IMR-90 (cell line): ENCODE measurements around the gene SKP1. TPM values are rescaled to one million over a fixed set of nuclear protein-coding genes. Genes with fewer than 3 reads are reported as not detected.

Experiments used
- ATAC-seq: fragments of 200-7000 bp; cut with Tn5 transposase; 2 replicates; pipeline ENCODE4 v1.9.1; 2020; ENCODE audit warnings: low read depth, mild to moderate bottlenecking, moderate library complexity
- BruUV-seq: library from RNA; stranded (reverse); fragments of 400-500 nt; replicated peaks from 2 replicates; lab custom pipeline; 2021; lab: Mats Ljungman, UMichigan
- CTCF ChIA-PET: fragments of 300-600 bp; formaldehyde crosslinking; extraction: SDS; loops from one replicate; lab custom pipeline; 2021; ENCODE audit warnings: antibody characterized with exemption; lab: Yijun Ruan, JAX
- POLR2A ChIA-PET: fragments of 300-600 bp; sonication (Branson Sonifier 250); formaldehyde crosslinking; loops from one replicate; lab custom pipeline; 2022; ENCODE audit warnings: antibody characterized with exemption; ENCODE audit not compliant: unreplicated experiment; lab: Charles Lee
- DNase-seq: peaks from one replicate; pipeline ENCODE4 v3.0.0; 2013
- H2AFZ ChIP-seq: replicated peaks from 2 replicates; pipeline ENCODE3; 2013; ENCODE audit warnings: low read length, mild to moderate bottlenecking; ENCODE audit not compliant: poor library complexity
- H2AK5ac ChIP-seq: 2 replicates; pipeline ENCODE4 v1.6.1; 2013; ENCODE audit warnings: low read depth, low read length, inconsistent platforms
- H2AK9ac ChIP-seq: replicated peaks from 2 replicates; pipeline ENCODE3; 2013; ENCODE audit warnings: mild to moderate bottlenecking, low read depth, low read length, moderate library complexity; ENCODE audit not compliant: poor library complexity
- H2BK120ac ChIP-seq: 2 replicates; pipeline ENCODE4 v1.6.1; 2013; ENCODE audit warnings: low read depth, low read length, inconsistent platforms
- H2BK15ac ChIP-seq: 3 replicates; pipeline ENCODE4 v1.6.1; 2013; ENCODE audit warnings: low read depth, low read length, inconsistent platforms
- H2BK20ac ChIP-seq: 2 replicates; pipeline ENCODE4 v1.6.1; 2013; ENCODE audit warnings: low read depth, mild to moderate bottlenecking, inconsistent platforms, low read length, moderate library complexity
- H2BK5ac ChIP-seq: 2 replicates; pipeline ENCODE4 v1.6.1; 2013; ENCODE audit warnings: mild to moderate bottlenecking, low read depth, low read length, inconsistent platforms; ENCODE audit not compliant: poor library complexity, severe bottlenecking
- H3K14ac ChIP-seq: replicated peaks from 2 replicates; pipeline ENCODE4 v1.6.1; 2013; ENCODE audit warnings: low read depth, low read length, inconsistent platforms
- H3K18ac ChIP-seq: 2 replicates; pipeline ENCODE4 v1.6.1; 2013; ENCODE audit warnings: low read depth, low read length, control low read depth
- H3K23ac ChIP-seq: 2 replicates; pipeline ENCODE4 v1.6.1; 2013; ENCODE audit warnings: low read depth, low read length, inconsistent platforms
- H3K27ac ChIP-seq: 2 replicates; pipeline ENCODE4 v1.5.1; 2013; ENCODE audit warnings: mild to moderate bottlenecking, control low read depth, low read length; ENCODE audit not compliant: insufficient read depth
- H3K27me3 ChIP-seq: 2 replicates; pipeline ENCODE4 v1.6.1; 2013; ENCODE audit warnings: low read length; ENCODE audit not compliant: control insufficient read depth, insufficient read depth
- H3K36me3 ChIP-seq: 2 replicates; pipeline ENCODE4 v1.6.1; 2013; ENCODE audit warnings: low read length, mixed read lengths; ENCODE audit not compliant: control insufficient read depth, insufficient read depth
- H3K4ac ChIP-seq: 2 replicates; pipeline ENCODE4 v1.6.1; 2013; ENCODE audit warnings: low read depth, low read length, inconsistent platforms
- H3K4me1 ChIP-seq: 2 replicates; pipeline ENCODE4 v1.6.1; 2013; ENCODE audit warnings: low read length, mixed read lengths; ENCODE audit not compliant: control insufficient read depth, insufficient read depth
- H3K4me2 ChIP-seq: 2 replicates; pipeline ENCODE4 v1.6.1; 2013; ENCODE audit warnings: low read depth, mild to moderate bottlenecking, control low read depth, low read length, moderate library complexity
- H3K4me3 ChIP-seq: 2 replicates; pipeline ENCODE4 v1.5.1; 2013; ENCODE audit warnings: low read depth, mild to moderate bottlenecking, control low read depth, low read length, moderate library complexity; ENCODE audit not compliant: insufficient read depth
- H3K56ac ChIP-seq: 2 replicates; pipeline ENCODE4 v1.6.1; 2013; ENCODE audit warnings: low read length, inconsistent platforms; ENCODE audit not compliant: insufficient read depth; ENCODE audit errors: extremely low read depth
- H3K79me1 ChIP-seq, 2 experiments: 2 replicates each; pipeline ENCODE4 v1.6.1; 2013; ENCODE audit warnings: low read length in 2 of 2, inconsistent platforms in 1 of 2, low read depth in 1 of 2
- H3K9ac ChIP-seq: 2 replicates; pipeline ENCODE4 v1.6.1; 2013; ENCODE audit warnings: low read depth, low read length, control low read depth
- H3K9me1 ChIP-seq: 2 replicates; pipeline ENCODE4 v1.6.1; 2013; ENCODE audit warnings: low read length, inconsistent platforms; ENCODE audit not compliant: insufficient read depth
- H3K9me3 ChIP-seq: 2 replicates; pipeline ENCODE4 v1.6.1; 2013; ENCODE audit warnings: low read length; ENCODE audit not compliant: control insufficient read depth, insufficient read depth
- H4K20me1 ChIP-seq: 2 replicates; pipeline ENCODE4 v1.6.1; 2013; ENCODE audit warnings: low read length, inconsistent platforms; ENCODE audit not compliant: insufficient read depth
- H4K5ac ChIP-seq: 2 replicates; pipeline ENCODE4 v1.6.1; 2013; ENCODE audit warnings: mild to moderate bottlenecking, low read depth, low read length, control low read depth
- H4K8ac ChIP-seq, 2 experiments: 2 replicates each; pipeline ENCODE4 v1.6.1; 2013; ENCODE audit warnings: low read depth in 2 of 2, low read length in 2 of 2, control low read depth in 1 of 2, inconsistent platforms in 1 of 2
- H4K91ac ChIP-seq: 2 replicates; pipeline ENCODE4 v1.6.1; 2013; ENCODE audit warnings: low read depth, low read length, inconsistent platforms; ENCODE audit not compliant: insufficient read depth
- BHLHE40 ChIP-seq: fragments of 150-350 bp; IDR thresholded peaks from 2 replicates; pipeline ENCODE4 v1.6.1; 2016; ENCODE audit warnings: mild to moderate bottlenecking, low read depth, low read length
- CTCF ChIP-seq: conservative IDR thresholded peaks from 2 replicates; pipeline ENCODE4 v1.5.1; 2012; ENCODE audit warnings: mild to moderate bottlenecking, low read depth, low read length, improper control_type of control experiment
- ELK1 ChIP-seq: fragments of 150-350 bp; IDR thresholded peaks from 2 replicates; pipeline ENCODE4 v1.6.1; 2016; ENCODE audit warnings: low read depth, mild to moderate bottlenecking, low read length, moderate library complexity, borderline replicate concordance
- FOS ChIP-seq: fragments of 150-350 bp; IDR thresholded peaks from 2 replicates; pipeline ENCODE4 v1.6.1; 2016; ENCODE audit warnings: low read depth, low read length
- MAFK ChIP-seq: IDR thresholded peaks from 2 replicates; pipeline ENCODE4 v1.6.1; 2012; ENCODE audit warnings: low read depth, low read length, improper control_type of control experiment
- MAZ ChIP-seq: IDR thresholded peaks from 2 replicates; pipeline ENCODE4 v1.6.1; 2012; ENCODE audit warnings: low read depth, mild to moderate bottlenecking, low read length, improper control_type of control experiment, moderate library complexity, borderline replicate concordance
- MXI1 ChIP-seq: IDR thresholded peaks from 2 replicates; pipeline ENCODE4 v1.6.1; 2012; ENCODE audit warnings: low read depth, mild to moderate bottlenecking, low read length, moderate library complexity, borderline replicate concordance
- NFE2L2 ChIP-seq: fragments of 150-350 bp; IDR thresholded peaks from 2 replicates; pipeline ENCODE4 v1.6.1; 2016; ENCODE audit warnings: low read depth, mild to moderate bottlenecking, low read length
- POLR2A ChIP-seq: IDR thresholded peaks from 2 replicates; pipeline ENCODE4 v1.6.1; 2012; ENCODE audit warnings: mild to moderate bottlenecking, low read depth, low read length
- RAD21 ChIP-seq: IDR thresholded peaks from 2 replicates; pipeline ENCODE4 v1.6.1; 2012; ENCODE audit warnings: low read length, improper control_type of control experiment
- RCOR1 ChIP-seq: IDR thresholded peaks from 2 replicates; pipeline ENCODE4 v1.6.1; 2012; ENCODE audit warnings: mild to moderate bottlenecking, low read length, improper control_type of control experiment; ENCODE audit not compliant: insufficient replicate concordance
- RFX5 ChIP-seq: IDR thresholded peaks from 2 replicates; pipeline ENCODE4 v1.8.0; 2012; ENCODE audit warnings: low read depth, mild to moderate bottlenecking, low read length, moderate library complexity
- SMC3 ChIP-seq: fragments of 150-350 bp; IDR thresholded peaks from 2 replicates; pipeline ENCODE4 v1.6.1; 2016; ENCODE audit warnings: low read depth, mild to moderate bottlenecking, antibody characterized with exemption, low read length, moderate library complexity
- WGBS, 2 experiments: methylation state at CpG; one replicate each; pipeline versions ENCODE4 v1.1.5 to v1.1.7; 2013; ENCODE audit warnings: missing lambda C conversion rate in 2 of 2; ENCODE audit not compliant: insufficient read length in 1 of 2; ENCODE audit errors: extremely low coverage in 2 of 2; 5-methylcytosine and 5-hydroxymethylcytosine counted together
- dilution Hi-C: fragments of 300-500 bp; cut with HindIII; formaldehyde crosslinking; loops from one replicate; pipeline ENCODE4 v1.14.3; 2018; ENCODE audit warnings: low sequenced_read_pairs; ENCODE audit not compliant: unreplicated experiment
- in situ Hi-C: fragments of 300-500 bp; cut with MboI; formaldehyde crosslinking; loops from 3 replicates; pipeline ENCODE4 v1.14.3; 2019; ENCODE audit warnings: low sequenced_read_pairs, inconsistent platforms, mixed read lengths
- intact Hi-C: fragments of 100-400 bp; cut with micrococcal nuclease; formaldehyde crosslinking; loops from 2 replicates; pipeline ENCODE4 v1.10.0; 2022
- polyA plus RNA-seq, 3 experiments: library from polyadenylated mRNA; depleted of rRNA; stranded (reverse); fragments of >200 nt; gene quantifications; 2 replicates each; pipeline ENCODE4 v1.2.3, GENCODE V29; 2012; ENCODE audit warnings: low replicate concordance in 1 of 3
- total RNA-seq: library from RNA; depleted of rRNA; stranded (reverse); fragments of >200 nt; gene quantifications from 2 replicates; pipeline ENCODE4 v1.2.3, GENCODE V29; 2012

SKP1 gene
- total and polyA plus RNA-seq, 2 of the 4 experiments (the other 2 are of a cell fraction) = 206 to 618 TPM

DNA sequence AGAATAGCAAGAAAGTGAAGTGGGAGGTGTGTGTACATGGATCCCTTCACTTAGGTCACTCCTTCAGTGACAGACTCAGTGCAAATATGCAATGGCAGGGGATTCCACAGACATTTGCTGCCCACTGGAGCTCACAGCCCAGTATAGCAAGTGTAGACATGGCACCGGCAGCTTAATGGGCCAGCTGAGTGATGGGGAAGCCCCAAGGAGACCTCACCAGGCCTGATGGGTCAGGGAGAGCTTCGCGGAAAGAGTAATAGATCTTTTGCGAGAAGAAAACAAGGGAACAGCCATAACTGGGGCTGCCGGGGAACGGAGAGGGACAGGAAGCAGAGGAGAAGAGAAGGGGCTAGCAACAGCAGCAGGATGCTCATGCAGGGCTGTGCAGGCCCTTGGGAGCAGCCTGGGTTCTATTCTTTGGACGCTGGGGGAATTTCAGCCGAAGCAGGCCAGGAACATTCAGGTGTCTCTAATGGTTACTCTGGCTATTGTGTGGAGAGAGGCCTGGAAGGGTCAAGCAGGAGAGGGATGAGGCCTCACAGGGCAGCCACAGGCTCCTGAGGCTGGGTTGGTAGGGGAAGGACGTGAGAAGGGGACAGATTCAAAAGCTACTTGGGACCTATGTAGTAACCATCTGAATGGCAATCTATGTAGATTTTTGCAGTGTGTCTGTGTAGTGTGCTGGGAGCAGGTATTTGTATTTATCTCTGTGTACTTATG lies 35.3 kb downstream of the SKP1 start:
- Histone ChIP-seq H3K36me3 (peaks cover 49% of the 10 kb centered on the region), H3K79me1 (peaks cover 38 to 90% of the 10 kb centered on the region in 2 experiments), H4K8ac (no peak overlapping the region), H2BK120ac (no peak overlapping the region), H2BK5ac (no peak overlapping the region), H2BK15ac (no peak overlapping the region), H3K4me1 (peaks cover 16% of the 10 kb centered on the region), H2AK5ac (no peak overlapping the region), H2BK20ac (no peak overlapping the region), H3K23ac (no peak overlapping the region), H3K9me1 (peaks cover 6% of the 10 kb centered on the region; the same call in 1 of the 2 replicates), H4K5ac (no peak overlapping the region), H4K20me1 (peaks cover 87% of the 10 kb centered on the region), H3K27me3 (no peaks in the 10 kb centered on the region), H3K14ac (no peak overlapping the region), H3K4me3 (no peak overlapping the region), H2AFZ (no peak overlapping the region), H4K91ac (no peak overlapping the region), H3K18ac (no peak overlapping the region), H3K9ac (no peak overlapping the region), H3K9me3 (no peaks in the 10 kb centered on the region), H3K27ac (no peak overlapping the region), H3K4ac (no peak overlapping the region), H3K56ac (no peak overlapping the region), H3K4me2 (no peak overlapping the region), H2AK9ac (no peak overlapping the region)
- dilution Hi-C loops (no loop called here), intact Hi-C loops (loop anchor here (2.0 kb wide), 1 partner anchor 41 kb away; no protein-coding TSS in a partner anchor), in situ Hi-C loops (no loop called here)
- no peak for ATAC-seq
- POLR2A ChIA-PET = no interaction called here
- no peak for TF ChIP-seq MXI1
- TF ChIP-seq RFX5 = no peak
- no peak for TF ChIP-seq RCOR1
- TF ChIP-seq MAZ = no peak
- no peak for TF ChIP-seq FOS
- no peak for TF ChIP-seq BHLHE40
- peak; percentile 39 for TF ChIP-seq RAD21
- TF ChIP-seq POLR2A = no peak
- no peak for TF ChIP-seq NFE2L2
- TF ChIP-seq SMC3 = 0 out of 2 replicates have a peak, but pooled peaks have one; percentile 20
- TF ChIP-seq MAFK = no peak
- TF ChIP-seq ELK1 = no peak
- peak; percentile 31; the same call in 1 of the 2 replicates for TF ChIP-seq CTCF
- 88% methylated on average over 8 of the region's 9 CpGs; no CpG with 5 or more reads in 1 of the 2 experiments for WGBS, 2 experiments
- no TSS peak for BruUV-seq
- DNase-seq = no peak
- CTCF ChIA-PET = interaction anchor here (1.4 to 3.2 kb wide), 3 partner anchors 16 to 101 kb away, joined by 4 to 47 read pairs (median 6); no protein-coding TSS in a partner anchor
